ENCODE data around the gene NAT16. TPM values are rescaled to one million over a fixed set of nuclear protein-coding genes. Genes with fewer than 3 reads are reported as not detected.

The NAT16 gene
- total and polyA plus RNA-seq, 2 of the 13 experiments (the other 11 are each of a cell fraction or from before 2014, with no cell fraction given), result 0.04 TPM; not detected in 1

DNA sequence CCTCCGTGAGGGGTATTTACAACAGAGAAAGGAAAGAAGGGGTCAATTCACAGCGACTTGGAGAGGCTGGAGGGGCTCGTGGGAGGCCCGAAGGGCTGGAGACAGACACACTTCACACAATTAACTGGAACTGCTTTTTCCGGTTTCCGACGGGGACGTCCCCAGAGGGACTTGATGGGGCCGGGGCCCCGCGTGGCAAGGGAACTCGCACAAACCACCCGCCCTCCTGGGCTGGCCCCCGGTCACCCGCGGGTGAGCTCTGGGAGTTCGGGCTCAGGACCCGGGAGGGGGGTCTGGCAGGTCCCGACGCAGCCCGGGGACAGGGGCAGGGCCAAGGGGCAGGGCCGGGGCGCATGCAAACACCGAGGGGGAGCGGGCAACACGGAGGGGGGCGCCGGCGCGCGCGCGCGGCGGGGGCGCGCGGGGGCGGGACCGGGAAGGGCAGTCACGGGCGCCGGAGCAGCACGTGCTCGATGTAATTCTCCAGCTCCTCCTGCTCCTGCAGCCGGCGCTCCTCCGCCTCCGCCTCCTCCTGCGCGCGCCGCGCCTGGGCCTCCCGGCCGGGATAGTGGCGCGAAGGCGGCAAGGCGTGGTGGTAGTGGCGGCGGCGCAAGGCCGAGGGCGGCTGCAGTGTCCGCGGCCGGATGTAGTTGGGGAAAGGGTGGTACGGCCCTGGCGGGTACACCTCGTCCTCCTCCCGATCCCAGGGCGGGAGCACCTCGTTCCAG lies 17.4 kb downstream of the NAT16 start (continued):
- no peak for TF ChIP-seq ZNF30 (CRISPR knock-in tag; IDR thresholded peaks at IDR 0.05)
- no peak for TF ChIP-seq ZNF260 (CRISPR knock-in tag; IDR thresholded peaks at IDR 0.05; ENCODE audit: borderline replicate concordance, low read depth)
- TF ChIP-seq, protein P1, sequence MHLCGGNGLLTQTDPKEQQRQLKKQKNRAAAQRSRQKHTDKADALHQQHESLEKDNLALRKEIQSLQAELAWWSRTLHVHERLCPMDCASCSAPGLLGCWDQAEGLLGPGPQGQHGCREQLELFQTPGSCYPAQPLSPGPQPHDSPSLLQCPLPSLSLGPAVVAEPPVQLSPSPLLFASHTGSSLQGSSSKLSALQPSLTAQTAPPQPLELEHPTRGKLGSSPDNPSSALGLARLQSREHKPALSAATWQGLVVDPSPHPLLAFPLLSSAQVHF (CRISPR knock-in tag; IDR thresholded peaks at IDR 0.05), result 0 out of 2 replicates have a peak, but pooled peaks have one; percentile 43
- no peak for TF ChIP-seq RCOR2 (CRISPR knock-in tag; IDR thresholded peaks at IDR 0.05)
- no peak for TF ChIP-seq ZNF543 (CRISPR knock-in tag; IDR thresholded peaks at IDR 0.05)
- TF ChIP-seq, protein P2, sequence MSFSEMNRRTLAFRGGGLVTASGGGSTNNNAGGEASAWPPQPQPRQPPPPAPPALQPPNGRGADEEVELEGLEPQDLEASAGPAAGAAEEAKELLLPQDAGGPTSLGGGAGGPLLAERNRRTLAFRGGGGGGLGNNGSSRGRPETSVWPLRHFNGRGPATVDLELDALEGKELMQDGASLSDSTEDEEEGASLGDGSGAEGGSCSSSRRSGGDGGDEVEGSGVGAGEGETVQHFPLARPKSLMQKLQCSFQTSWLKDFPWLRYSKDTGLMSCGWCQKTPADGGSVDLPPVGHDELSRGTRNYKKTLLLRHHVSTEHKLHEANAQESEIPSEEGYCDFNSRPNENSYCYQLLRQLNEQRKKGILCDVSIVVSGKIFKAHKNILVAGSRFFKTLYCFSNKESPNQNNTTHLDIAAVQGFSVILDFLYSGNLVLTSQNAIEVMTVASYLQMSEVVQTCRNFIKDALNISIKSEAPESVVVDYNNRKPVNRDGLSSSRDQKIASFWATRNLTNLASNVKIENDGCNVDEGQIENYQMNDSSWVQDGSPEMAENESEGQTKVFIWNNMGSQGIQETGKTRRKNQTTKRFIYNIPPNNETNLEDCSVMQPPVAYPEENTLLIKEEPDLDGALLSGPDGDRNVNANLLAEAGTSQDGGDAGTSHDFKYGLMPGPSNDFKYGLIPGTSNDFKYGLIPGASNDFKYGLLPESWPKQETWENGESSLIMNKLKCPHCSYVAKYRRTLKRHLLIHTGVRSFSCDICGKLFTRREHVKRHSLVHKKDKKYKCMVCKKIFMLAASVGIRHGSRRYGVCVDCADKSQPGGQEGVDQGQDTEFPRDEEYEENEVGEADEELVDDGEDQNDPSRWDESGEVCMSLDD (CRISPR knock-in tag; IDR thresholded peaks at IDR 0.05; ENCODE audit: borderline replicate concordance), result no peak
- TF ChIP-seq ZNF451 (CRISPR knock-in tag; IDR thresholded peaks at IDR 0.05), result no peak
- TF ChIP-seq RARA (CRISPR knock-in tag; IDR thresholded peaks at IDR 0.05), result no peak
- TF ChIP-seq, protein P3, sequence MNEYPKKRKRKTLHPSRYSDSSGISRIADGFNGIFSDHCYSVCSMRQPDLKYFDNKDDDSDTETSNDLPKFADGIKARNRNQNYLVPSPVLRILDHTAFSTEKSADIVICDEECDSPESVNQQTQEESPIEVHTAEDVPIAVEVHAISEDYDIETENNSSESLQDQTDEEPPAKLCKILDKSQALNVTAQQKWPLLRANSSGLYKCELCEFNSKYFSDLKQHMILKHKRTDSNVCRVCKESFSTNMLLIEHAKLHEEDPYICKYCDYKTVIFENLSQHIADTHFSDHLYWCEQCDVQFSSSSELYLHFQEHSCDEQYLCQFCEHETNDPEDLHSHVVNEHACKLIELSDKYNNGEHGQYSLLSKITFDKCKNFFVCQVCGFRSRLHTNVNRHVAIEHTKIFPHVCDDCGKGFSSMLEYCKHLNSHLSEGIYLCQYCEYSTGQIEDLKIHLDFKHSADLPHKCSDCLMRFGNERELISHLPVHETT (CRISPR knock-in tag; conservative IDR thresholded peaks at IDR 0.05), result no peak
- no peak for TF ChIP-seq ZNF703 (CRISPR knock-in tag; IDR thresholded peaks at IDR 0.05; ENCODE audit: borderline replicate concordance)
- no peak for TF ChIP-seq ZNF510 (CRISPR knock-in tag; IDR thresholded peaks at IDR 0.05; ENCODE audit: low read depth)
- no peak for TF ChIP-seq PTBP1 (IDR thresholded peaks at IDR 0.05; ENCODE audit: low read depth, low read length, poor library complexity, severe bottlenecking)
- no peak for TF ChIP-seq POGZ (CRISPR knock-in tag; IDR thresholded peaks at IDR 0.05)
- no peak for TF ChIP-seq MEIS1 (CRISPR knock-in tag; IDR thresholded peaks at IDR 0.05; ENCODE audit: borderline replicate concordance)
- peak; percentile 84 for TF ChIP-seq ZNF263 (CRISPR knock-in tag; IDR thresholded peaks at IDR 0.05)
- TF ChIP-seq, protein P4, sequence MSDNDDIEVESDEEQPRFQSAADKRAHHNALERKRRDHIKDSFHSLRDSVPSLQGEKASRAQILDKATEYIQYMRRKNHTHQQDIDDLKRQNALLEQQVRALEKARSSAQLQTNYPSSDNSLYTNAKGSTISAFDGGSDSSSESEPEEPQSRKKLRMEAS (IDR thresholded peaks at IDR 0.05), result peak; percentile 47; the same call in 1 of the 2 replicates
- no peak for TF ChIP-seq HOXD1 (CRISPR knock-in tag; IDR thresholded peaks at IDR 0.05)
- TF ChIP-seq, protein P5, sequence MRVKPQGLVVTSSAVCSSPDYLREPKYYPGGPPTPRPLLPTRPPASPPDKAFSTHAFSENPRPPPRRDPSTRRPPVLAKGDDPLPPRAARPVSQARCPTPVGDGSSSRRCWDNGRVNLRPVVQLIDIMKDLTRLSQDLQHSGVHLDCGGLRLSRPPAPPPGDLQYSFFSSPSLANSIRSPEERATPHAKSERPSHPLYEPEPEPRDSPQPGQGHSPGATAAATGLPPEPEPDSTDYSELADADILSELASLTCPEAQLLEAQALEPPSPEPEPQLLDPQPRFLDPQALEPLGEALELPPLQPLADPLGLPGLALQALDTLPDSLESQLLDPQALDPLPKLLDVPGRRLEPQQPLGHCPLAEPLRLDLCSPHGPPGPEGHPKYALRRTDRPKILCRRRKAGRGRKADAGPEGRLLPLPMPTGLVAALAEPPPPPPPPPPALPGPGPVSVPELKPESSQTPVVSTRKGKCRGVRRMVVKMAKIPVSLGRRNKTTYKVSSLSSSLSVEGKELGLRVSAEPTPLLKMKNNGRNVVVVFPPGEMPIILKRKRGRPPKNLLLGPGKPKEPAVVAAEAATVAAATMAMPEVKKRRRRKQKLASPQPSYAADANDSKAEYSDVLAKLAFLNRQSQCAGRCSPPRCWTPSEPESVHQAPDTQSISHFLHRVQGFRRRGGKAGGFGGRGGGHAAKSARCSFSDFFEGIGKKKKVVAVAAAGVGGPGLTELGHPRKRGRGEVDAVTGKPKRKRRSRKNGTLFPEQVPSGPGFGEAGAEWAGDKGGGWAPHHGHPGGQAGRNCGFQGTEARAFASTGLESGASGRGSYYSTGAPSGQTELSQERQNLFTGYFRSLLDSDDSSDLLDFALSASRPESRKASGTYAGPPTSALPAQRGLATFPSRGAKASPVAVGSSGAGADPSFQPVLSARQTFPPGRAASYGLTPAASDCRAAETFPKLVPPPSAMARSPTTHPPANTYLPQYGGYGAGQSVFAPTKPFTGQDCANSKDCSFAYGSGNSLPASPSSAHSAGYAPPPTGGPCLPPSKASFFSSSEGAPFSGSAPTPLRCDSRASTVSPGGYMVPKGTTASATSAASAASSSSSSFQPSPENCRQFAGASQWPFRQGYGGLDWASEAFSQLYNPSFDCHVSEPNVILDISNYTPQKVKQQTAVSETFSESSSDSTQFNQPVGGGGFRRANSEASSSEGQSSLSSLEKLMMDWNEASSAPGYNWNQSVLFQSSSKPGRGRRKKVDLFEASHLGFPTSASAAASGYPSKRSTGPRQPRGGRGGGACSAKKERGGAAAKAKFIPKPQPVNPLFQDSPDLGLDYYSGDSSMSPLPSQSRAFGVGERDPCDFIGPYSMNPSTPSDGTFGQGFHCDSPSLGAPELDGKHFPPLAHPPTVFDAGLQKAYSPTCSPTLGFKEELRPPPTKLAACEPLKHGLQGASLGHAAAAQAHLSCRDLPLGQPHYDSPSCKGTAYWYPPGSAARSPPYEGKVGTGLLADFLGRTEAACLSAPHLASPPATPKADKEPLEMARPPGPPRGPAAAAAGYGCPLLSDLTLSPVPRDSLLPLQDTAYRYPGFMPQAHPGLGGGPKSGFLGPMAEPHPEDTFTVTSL (CRISPR knock-in tag; IDR thresholded peaks at IDR 0.05; ENCODE audit: borderline replicate concordance), result no peak
- no peak for TF ChIP-seq ZNF460 (CRISPR knock-in tag; IDR thresholded peaks at IDR 0.05; ENCODE audit: borderline replicate concordance)
